ENCODE data around the gene CTNNA1. TPM values are rescaled to one million over a fixed set of nuclear protein-coding genes. Genes with fewer than 3 reads are reported as not detected.

Gene CTNNA1
- total and polyA plus RNA-seq, 2 of the 8 experiments (the other 6 are each of a cell fraction or from before 2014, with no cell fraction given): 115 to 349 TPM

DNA sequence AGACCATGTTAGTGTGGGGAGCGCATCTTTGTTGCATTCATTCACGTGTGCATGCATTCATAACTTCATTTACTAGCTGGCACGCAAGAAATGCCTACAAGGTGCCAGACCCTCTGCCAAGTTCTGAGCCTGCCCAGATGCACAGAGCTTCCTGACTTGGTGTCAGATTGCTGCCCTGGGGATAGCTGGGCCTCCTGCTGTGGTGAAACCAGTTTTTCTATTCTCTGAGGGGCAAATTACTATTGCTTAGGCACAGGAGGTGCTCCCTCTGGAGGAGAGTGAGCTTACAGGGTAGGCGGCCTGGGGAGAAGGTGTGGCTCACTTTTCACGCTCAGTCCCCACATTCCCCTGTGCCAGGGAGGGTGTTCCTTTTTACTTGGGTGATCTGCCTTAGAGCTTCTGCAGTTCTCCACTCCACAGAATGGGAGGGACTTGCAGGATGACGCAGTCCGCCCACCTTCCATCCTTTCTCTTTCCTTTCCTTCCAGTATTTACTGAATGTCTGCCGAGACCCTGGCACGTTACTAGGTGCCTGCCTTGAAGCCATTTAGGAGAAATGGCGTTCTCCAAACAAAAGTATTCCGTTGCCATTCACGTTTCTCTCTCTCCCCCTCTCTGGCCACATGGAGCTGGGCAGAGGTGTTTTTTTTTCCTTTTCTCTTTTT, 27.9 kb upstream of the CTNNA1 start (continued):
- TF ChIP-seq, protein P1, sequence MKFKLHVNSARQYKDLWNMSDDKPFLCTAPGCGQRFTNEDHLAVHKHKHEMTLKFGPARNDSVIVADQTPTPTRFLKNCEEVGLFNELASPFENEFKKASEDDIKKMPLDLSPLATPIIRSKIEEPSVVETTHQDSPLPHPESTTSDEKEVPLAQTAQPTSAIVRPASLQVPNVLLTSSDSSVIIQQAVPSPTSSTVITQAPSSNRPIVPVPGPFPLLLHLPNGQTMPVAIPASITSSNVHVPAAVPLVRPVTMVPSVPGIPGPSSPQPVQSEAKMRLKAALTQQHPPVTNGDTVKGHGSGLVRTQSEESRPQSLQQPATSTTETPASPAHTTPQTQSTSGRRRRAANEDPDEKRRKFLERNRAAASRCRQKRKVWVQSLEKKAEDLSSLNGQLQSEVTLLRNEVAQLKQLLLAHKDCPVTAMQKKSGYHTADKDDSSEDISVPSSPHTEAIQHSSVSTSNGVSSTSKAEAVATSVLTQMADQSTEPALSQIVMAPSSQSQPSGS (IDR thresholded peaks at IDR 0.05; ENCODE audit: low read length): peak; percentile 58; the same call in 1 of the 2 replicates
- TF ChIP-seq SP1 (IDR thresholded peaks at IDR 0.05; ENCODE audit: low read depth, low read length): peak; percentile 65; the same call in 1 of the 2 replicates
- TF ChIP-seq SIN3A (conservative IDR thresholded peaks at IDR 0.05 in 1 of 2, IDR thresholded peaks at IDR 0.05 in 1 of 2; ENCODE audit: low read depth in 1 of 2, low read length in 2 of 2): peak in 1 of 2 experiments; percentile 61; a peak in 1 of 4 replicates
- no peak for TF ChIP-seq SUZ12 (IDR thresholded peaks at IDR 0.05; ENCODE audit: low read length)
- TF ChIP-seq CBX8 (IDR thresholded peaks at IDR 0.05; ENCODE audit: borderline replicate concordance, low read depth, low read length): no peak
- TF ChIP-seq, protein P2, sequence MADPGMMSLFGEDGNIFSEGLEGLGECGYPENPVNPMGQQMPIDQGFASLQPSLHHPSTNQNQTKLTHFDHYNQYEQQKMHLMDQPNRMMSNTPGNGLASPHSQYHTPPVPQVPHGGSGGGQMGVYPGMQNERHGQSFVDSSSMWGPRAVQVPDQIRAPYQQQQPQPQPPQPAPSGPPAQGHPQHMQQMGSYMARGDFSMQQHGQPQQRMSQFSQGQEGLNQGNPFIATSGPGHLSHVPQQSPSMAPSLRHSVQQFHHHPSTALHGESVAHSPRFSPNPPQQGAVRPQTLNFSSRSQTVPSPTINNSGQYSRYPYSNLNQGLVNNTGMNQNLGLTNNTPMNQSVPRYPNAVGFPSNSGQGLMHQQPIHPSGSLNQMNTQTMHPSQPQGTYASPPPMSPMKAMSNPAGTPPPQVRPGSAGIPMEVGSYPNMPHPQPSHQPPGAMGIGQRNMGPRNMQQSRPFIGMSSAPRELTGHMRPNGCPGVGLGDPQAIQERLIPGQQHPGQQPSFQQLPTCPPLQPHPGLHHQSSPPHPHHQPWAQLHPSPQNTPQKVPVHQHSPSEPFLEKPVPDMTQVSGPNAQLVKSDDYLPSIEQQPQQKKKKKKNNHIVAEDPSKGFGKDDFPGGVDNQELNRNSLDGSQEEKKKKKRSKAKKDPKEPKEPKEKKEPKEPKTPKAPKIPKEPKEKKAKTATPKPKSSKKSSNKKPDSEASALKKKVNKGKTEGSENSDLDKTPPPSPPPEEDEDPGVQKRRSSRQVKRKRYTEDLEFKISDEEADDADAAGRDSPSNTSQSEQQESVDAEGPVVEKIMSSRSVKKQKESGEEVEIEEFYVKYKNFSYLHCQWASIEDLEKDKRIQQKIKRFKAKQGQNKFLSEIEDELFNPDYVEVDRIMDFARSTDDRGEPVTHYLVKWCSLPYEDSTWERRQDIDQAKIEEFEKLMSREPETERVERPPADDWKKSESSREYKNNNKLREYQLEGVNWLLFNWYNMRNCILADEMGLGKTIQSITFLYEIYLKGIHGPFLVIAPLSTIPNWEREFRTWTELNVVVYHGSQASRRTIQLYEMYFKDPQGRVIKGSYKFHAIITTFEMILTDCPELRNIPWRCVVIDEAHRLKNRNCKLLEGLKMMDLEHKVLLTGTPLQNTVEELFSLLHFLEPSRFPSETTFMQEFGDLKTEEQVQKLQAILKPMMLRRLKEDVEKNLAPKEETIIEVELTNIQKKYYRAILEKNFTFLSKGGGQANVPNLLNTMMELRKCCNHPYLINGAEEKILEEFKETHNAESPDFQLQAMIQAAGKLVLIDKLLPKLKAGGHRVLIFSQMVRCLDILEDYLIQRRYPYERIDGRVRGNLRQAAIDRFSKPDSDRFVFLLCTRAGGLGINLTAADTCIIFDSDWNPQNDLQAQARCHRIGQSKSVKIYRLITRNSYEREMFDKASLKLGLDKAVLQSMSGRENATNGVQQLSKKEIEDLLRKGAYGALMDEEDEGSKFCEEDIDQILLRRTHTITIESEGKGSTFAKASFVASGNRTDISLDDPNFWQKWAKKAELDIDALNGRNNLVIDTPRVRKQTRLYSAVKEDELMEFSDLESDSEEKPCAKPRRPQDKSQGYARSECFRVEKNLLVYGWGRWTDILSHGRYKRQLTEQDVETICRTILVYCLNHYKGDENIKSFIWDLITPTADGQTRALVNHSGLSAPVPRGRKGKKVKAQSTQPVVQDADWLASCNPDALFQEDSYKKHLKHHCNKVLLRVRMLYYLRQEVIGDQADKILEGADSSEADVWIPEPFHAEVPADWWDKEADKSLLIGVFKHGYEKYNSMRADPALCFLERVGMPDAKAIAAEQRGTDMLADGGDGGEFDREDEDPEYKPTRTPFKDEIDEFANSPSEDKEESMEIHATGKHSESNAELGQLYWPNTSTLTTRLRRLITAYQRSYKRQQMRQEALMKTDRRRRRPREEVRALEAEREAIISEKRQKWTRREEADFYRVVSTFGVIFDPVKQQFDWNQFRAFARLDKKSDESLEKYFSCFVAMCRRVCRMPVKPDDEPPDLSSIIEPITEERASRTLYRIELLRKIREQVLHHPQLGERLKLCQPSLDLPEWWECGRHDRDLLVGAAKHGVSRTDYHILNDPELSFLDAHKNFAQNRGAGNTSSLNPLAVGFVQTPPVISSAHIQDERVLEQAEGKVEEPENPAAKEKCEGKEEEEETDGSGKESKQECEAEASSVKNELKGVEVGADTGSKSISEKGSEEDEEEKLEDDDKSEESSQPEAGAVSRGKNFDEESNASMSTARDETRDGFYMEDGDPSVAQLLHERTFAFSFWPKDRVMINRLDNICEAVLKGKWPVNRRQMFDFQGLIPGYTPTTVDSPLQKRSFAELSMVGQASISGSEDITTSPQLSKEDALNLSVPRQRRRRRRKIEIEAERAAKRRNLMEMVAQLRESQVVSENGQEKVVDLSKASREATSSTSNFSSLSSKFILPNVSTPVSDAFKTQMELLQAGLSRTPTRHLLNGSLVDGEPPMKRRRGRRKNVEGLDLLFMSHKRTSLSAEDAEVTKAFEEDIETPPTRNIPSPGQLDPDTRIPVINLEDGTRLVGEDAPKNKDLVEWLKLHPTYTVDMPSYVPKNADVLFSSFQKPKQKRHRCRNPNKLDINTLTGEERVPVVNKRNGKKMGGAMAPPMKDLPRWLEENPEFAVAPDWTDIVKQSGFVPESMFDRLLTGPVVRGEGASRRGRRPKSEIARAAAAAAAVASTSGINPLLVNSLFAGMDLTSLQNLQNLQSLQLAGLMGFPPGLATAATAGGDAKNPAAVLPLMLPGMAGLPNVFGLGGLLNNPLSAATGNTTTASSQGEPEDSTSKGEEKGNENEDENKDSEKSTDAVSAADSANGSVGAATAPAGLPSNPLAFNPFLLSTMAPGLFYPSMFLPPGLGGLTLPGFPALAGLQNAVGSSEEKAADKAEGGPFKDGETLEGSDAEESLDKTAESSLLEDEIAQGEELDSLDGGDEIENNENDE (IDR thresholded peaks at IDR 0.05; ENCODE audit: insufficient replicate concordance, low read length): no peak
- peak in 1 of 2 experiments; percentile 51; a peak in 1 of 3 replicates for TF ChIP-seq POLR2A (IDR thresholded peaks at IDR 0.05; ENCODE audit: control extremely low read depth in 1 of 2, low read depth in 2 of 2, low read length in 2 of 2)
- TF ChIP-seq TAF1 (IDR thresholded peaks at IDR 0.05; ENCODE audit: low read depth, low read length): 0 out of 2 replicates have a peak, but pooled peaks have one; percentile 29
